Activated CD8-positive, alpha-beta memory T cell treated with anti-CD3 and anti-CD28 coated beads, Interleukin-2, amount 50 U/mL, for 48 hours (primary cell): ENCODE results near the gene RAVER1.
"Not testable (repeated sequence)": the region's sequence is repeated elsewhere in the genome, so short reads cannot be mapped to it uniquely, and the experiment has no call there.

Experiments used
- DNase-seq: peaks from one replicate; pipeline ENCODE4 v3.0.0-alpha.2; 2020

Gene RAVER1, protein sequence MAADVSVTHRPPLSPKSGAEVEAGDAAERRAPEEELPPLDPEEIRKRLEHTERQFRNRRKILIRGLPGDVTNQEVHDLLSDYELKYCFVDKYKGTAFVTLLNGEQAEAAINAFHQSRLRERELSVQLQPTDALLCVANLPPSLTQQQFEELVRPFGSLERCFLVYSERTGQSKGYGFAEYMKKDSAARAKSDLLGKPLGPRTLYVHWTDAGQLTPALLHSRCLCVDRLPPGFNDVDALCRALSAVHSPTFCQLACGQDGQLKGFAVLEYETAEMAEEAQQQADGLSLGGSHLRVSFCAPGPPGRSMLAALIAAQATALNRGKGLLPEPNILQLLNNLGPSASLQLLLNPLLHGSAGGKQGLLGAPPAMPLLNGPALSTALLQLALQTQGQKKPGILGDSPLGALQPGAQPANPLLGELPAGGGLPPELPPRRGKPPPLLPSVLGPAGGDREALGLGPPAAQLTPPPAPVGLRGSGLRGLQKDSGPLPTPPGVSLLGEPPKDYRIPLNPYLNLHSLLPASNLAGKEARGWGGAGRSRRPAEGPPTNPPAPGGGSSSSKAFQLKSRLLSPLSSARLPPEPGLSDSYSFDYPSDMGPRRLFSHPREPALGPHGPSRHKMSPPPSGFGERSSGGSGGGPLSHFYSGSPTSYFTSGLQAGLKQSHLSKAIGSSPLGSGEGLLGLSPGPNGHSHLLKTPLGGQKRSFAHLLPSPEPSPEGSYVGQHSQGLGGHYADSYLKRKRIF

DNA sequence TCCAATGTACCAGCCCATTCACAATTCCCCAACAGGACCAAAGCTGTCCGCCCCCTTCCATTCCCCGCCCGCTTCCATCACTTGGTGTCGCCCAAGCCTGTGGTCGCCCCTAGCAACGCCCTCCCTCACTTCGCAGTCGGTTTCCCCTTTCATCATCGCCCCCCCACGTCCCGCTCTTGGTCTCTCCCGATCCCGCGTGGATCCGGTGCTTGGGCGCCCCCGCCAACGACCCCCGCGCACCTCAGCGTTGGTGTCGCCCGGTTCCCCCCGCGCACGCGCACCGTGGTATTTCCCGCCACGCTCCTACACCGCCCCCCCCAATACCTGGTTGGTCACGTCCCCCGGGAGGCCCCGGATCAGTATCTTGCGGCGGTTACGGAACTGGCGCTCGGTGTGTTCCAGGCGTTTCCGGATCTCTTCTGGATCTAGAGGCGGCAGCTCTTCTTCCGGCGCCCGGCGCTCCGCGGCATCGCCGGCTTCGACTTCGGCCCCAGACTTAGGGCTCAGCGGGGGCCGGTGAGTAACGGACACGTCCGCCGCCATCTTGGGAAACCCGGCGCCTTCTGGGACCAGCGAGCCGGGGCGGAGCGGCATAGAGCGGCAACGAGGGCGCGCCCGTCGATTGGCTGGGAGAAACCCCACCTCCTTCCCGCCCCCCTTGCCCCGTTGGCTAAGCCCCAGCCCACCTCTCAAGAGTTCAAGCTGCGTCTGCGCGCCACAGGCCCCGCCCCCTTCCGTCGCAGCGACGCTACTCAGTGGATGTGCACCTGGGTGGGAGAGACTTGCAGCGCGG lies at the start of gene RAVER1:
RAVER1 (minus strand) TSS at position 565 of the 793 bp plus-strand sequence; CDS start at position 543, 22 bp downstream.
- DNase-seq, result peak; percentile 98

DNA sequence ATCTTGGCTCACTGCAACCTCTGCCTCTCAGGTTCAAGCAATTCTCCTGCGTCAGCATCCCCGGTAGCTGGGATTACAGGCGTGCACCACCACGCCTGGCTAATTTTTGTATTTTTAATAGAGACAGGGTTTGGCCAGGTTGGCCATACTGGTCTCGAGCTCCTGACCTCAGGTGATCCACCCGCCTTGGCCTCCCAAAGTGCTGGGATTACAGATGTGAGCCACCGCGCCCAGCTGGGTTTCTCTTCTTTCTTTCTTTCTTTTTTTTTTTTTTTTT lies 49.8 kb upstream of the RAVER1 start:
- DNase-seq, result not testable (repeated sequence)

DNA sequence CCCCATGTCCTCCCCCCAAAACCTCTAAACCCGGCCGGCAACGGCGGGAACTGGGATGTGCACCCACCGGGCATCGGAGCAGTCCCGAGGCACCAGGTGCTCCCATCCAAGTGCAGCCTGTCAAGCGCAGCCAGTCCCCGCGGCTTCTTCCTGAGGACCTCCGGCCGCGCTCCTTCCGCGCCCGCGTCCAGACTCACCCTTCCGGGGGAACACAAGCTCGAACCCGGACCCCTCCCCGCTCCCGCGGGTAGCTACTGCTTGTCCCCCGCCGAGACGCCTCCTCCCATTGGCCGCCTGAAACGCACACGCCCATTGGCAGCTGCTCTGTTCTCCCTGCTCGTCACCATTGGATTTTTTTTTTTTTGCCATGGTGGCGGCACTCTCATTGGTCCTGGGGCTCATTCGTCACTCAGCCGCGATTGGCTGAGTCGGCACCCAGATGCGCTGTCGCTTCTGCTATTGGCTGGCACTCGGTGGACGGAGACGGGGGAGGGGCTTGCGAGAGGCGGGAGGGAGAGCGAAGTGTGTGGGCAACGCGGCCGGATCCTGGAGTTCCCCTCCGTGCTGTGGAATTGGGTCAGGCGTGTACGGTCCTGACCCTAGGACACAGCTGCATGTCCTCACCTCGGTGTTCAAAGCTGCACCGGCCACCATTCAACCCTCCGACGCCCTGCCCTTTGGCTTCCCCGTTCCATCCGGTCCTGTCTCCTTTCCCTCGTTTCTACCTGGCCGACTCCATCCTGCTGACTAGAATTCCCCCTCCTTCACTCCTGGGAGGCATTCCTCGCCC lies 47.2 kb upstream of the RAVER1 start, which contains the start of gene TYK2:
TYK2 (minus strand) TSS at position 260 of the 790 bp plus-strand sequence. CDS start 2,166 bp downstream, outside the sequence.
- DNase-seq, result peak; percentile 99

DNA sequence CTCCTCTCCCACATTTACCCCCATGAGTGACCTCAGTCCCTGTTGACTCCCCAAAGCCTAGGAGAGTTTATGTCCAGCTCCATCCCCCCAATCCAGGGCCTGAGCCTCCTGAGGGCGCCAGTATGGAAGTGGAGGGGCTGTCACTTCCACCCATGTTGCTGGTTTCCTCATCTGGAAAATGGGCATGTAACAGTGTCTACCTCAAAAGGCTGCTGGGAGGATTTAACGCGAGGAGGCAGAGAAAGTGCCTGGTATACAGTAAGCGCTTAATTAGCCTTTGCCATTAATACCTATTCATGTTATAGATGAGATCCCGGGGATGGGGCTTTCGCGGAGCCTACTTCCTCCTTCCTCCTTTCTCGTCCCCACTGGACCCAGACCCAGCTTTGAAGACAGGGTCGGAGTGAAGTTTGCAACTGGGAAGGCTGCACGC lies 46.6 kb upstream of the RAVER1 start:
- DNase-seq, result no peak

DNA sequence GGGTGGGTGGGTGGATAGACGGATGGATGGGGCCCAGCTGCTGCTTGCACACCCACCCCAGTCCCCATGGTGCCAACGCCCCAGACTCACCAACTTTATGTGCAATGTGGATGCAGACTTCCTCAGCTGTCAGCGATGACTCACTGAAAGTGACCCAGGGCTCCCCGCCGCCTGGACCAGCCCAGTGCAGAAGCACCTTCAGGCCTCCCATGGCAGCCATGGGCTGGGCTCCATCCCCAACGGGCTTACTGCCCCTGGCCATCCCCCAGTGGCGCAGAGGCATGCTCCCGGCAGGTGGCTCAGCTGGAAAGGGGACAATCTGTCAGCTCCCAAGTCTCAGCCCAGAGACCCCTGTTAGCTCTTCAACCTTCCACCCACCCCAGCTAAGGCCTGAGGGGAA lies 44.8 kb upstream of the RAVER1 start:
- no peak for DNase-seq

DNA sequence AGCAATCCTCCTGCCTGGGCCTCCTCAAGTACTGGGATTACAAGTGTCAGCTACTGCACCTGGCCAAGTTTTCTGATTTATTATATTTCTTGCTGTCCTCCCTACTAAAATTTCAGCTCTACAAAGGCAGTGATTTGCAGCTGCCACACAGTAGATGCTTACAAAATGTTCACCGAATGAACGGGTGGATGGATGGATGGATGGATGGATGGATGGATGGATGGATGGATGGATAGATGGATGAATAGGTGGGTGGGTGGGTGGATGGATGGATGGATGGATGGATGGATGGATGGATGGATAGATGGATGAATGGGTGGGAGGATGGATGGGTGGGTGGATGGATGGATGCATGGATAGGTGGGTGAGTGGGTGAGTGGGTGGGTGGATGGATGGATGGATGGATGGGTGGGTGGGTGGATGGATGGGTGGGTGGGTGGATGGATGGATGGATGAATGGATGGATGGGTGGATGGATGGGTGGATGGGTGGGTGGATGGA lies 43.9 kb upstream of the RAVER1 start:
- DNase-seq, result not testable (repeated sequence)

DNA sequence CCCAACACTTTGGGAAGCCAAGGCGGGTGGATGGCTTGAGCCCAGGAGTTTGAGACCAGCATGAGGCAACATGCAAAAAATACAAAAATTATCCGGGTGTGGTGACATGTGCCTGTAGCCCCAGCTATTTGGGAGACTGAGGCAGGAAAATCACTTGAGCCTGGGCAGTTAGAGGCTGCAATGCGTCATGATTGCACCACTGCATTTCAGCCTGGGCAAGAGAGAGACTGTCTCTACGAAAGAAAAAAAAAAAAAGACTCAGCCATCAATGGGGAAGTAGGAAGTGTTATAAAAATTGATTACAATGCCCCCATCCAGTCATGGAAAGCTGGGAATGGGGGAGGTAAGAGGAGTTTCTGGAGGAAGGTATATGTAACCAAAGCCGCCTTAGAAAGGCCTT lies 41.6 kb upstream of the RAVER1 start:
- no peak for DNase-seq

DNA sequence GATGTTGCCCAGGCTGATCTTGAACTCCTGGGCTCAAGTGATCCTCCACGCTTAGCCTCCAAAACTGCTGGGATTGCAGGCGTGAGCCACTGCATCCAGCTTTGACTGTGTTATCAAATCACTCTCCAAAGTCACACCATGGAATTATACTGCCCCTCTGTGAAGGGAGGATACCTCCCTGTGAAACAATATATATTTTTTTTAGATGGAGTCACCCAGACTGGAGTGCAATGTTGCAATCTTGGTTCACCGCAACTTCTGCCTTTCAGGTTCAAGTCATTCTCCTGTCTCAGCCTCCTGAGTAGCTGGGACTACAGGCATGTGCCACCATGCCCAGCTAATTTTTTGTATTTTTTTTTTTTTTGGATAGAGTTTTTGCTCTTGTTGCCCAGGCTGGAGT lies 39.4 kb upstream of the RAVER1 start:
- no peak for DNase-seq

DNA sequence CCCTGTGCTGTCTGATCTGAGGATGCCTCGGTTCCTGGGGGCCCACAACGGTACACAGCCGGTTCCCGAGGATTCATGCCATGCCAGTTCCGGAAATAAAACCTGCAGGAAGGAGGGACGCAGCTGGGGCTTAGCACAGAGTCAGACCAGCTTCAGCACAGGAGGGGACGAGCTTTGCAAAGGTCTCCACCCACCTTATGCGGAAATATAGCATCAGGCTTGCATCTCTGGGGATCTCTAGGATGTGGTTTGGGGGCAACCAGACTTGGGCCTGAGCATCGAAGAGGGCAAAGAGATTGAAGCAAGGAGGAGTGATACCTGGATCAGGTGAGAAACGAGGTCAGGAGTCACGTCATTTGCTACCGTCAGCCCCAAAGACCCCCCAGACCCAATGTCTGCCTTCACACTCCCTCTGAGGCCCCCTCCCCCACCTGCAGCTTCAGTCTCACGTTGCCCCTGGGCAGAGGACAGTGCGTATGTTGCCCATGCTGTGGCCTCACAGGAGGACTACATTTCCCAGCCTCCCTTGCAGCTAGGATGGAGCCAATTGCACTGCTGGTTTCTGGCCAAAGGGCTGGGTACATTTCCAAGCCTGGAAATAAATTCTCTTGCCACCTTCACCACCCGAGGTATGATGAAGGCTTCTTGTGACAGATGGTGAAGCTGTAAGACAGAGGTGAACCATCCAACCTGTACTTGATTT lies 34.9 kb upstream of the RAVER1 start:
- no peak for DNase-seq

DNA sequence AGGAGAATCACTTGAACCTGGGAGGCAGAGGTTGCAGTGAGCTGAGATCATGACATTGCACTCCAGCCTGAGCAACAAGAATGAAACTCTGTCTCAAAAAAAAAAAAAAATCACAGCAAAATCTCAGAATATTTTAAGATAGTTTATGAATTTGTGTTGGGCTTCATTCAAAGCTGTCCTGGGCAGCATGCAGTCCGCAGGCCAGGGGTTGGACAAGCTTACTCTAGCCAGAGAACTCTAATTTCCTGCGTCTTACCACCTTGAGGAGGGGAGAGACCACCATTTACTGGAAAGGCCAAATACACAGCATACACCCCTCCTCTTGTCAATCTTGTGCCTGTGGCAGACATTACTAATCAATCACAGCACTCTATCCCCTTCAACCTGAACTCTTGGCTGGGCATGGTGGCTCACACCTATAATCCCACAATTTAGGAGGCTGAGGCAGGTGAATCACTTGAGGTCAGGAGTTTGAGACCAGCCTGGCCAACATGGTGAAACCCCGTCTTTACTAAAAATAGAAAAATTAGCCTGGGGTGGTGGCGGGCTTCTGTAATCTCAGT lies 33.7 kb upstream of the RAVER1 start:
- not testable (repeated sequence) for DNase-seq

DNA sequence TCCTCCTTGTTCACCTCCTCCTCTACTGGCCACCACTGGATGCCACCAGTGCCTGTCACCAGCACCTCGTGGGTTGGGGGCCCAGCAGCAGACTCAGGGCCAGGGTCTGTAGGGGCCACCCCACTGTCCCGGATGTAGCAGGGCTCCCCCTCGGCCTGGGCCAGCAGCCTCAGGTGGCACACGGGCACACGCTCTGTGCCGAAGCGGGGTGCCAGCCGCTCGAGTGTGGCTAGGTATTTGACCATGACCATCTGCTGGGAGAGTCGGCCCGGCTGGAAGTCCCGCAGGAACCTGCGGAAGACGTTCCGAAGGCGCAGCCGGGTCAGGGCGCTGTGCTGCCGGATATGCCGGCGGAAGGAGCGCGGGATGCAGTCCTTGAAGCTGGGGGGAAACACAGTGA lies 32.2 kb upstream of the RAVER1 start:
- no peak for DNase-seq

DNA sequence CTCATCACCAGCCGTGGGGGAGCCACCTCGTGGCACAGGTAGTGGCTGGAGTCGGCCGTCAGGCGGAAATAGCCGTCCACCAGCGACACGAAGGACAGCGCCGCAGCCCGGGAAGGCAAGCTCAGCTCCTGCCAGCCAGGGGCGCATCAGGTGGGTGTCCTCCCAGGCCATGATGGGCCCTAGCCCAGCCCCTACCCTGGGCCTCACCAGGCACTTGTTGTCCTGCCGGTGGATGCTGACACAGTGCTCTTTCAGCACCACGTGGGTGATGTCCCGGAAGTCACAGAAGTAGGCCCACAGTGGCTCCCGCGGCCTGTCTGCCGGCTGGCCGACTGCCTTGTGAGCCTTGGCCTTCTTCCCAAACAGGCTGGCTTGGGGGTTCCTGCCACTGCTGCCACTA lies 31.3 kb upstream of the RAVER1 start:
- DNase-seq, result no peak

DNA sequence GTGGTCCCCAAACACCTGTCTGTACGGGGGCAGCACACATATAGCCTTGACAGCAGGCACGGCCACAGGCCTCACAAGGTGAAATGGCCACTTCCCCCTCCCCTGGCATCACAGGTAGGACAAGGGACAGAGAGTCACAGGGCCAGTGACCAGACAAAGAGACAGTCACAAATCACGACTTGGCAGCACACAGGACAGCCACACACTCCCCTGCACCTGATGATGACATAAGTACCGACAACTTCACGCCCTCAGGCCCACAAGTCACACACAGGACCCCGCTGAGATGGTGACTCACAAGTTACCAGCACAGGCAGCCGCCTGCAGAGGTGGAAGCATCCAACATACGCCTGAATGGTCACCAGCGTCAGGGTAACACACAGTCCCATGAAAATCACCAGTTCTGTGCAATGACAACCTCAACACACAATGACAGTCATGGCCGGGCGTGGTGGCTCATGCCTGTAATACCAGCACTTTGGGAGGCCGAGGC lies 30.5 kb upstream of the RAVER1 start:
- no peak for DNase-seq

DNA sequence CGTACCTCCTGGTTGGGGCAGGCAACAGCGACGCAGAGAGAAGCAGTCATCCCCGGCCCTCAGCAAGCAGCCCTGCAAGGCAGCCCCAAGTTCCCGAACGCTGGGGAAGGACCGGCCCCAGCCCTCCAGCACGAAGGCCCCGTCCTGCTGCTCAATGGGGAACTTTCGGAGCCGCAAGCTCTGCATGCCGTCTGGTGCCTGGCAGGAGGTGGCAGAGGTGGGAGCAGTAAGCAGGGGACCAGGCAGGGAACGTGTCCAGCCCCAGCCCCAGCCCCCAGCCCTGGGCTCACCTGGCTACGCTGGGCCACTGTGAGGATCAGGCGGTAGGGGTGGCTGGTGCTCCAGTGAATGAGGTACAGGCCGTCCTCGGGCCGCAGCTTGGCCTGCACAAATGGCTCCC lies 28.9 kb upstream of the RAVER1 start:
- no peak for DNase-seq

DNA sequence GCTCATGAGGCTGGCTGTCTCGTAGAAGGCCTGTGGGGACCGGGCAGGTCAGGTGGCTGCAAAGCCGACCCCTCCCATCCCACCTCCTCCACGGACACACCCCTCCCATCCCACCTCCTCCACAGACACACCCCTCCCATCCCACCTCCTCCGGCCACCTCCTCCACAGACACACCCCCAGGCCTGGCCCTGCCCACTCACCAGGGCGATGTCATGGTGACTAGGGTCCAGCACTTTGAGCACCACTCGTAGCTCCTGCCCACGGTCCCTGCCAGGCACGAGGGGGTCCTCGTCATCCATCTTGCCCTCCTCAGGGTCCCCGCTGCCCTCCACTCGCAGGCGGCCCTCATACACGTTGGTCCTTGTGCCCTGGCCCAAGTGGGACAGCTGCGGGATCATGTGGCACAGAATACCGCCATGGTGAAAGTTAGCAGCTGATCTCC lies 28.3 kb upstream of the RAVER1 start:
- DNase-seq, result no peak

DNA sequence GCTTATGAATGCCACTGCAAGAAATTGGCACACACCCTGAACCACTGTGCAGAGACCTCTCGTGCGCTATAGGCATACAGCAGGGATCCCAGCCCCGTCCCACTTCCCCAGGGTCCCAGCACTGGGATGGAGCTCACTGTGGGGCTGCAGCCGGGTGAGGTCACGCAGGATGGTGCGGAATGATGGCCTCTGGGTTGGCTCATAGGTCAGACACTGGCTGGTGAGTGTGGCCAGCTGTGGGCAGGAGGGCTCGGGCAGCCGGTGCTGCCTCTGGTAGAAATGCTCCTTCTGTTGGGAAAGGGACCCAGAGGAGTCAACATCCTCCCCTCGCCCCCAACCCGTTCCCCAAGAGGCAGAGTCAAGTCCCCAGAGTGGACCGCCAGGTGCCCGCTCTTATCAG lies 23.1 kb upstream of the RAVER1 start:
- no peak for DNase-seq

DNA sequence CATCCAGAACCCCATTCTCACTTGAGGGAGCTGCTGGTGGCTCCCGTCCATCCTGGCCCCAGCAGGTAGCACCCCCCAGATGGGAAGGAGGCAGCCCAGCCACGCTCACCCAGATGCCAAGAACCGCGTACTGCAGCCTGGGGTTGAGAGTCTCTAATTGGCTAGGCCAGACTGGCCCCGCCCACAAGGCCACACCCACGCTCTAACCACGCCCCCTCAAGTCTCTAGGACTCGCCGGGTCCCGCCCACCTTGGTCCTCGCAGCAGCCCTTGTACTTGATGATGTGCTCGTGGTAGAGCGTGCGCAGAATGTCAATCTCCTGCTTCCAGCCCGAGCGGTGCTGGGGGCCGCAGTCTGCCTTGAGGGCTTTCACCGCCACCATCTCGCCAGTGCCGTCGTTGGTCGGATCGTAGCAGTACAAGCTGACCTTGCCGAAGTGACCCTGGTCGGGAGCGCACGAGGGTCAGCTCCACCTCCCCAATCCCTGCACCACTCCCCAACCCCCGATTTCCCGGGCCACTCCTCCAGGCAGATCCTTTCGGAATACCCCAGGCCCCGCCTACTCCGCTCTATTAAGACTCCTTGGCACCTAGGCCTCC lies 20.6 kb upstream of the RAVER1 start:
- peak; percentile 80 for DNase-seq

DNA sequence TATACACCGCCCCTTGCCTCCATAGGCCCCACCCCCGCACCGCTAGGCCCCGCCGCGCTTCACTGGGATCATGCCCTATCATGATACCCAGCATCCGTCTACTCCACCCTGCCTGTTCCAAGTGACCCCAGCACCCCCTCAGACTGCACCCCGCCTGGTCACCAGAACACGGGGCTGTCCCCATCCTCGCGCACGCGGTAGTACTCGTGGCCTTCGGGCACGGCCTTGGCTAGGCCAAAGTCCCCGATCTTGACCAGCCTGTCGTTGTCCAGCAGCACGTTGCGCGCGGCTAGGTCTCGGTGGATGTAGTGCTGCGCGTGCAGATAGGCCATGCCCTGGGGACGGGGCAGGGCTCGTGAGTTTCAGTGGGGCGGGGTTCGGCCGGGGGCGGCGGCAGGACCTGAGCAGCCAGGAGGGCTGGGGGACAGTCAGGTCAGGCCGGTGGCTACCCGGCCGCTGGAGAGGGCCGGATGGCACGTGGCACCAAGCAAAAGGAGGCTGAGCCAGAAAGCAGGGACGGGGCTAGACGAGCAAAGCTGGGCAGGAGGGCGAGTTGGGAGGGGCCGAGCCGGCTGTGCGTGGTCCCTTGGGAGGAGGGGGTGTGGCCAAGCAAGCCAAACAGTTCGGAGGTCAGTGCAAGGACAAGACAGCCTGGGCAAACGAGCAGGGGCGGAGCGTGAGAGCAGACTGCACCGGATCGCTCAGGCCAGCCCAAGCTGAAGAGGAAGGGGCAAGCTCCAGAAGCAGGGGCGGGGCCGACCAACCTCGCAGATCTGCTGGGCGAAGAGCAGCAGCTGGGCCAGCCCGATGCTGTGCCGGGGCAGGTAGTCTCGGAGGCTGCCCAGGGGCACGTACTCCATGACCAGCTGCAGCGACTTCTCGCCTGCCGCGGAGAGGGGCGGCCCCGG lies 19.7 kb upstream of the RAVER1 start:
- DNase-seq, result no peak

DNA sequence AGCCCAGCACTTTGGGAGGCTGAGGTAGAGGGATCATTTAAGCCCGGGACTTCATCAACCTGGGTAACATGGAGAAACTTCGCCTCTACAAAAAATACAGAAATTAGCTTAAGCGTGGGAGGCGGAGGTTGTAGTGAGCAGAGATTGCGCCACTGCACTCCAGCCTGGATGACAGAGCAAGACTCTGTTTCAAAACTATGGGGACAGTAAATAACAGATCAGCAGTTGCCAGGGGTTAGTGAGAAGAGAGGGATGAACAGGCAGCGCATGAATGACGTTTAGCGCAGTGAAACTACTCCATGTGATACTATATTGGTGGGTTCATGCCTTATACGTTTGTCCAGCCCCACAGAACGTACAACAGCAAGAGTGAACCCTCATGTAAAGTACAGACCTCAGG lies 13.2 kb upstream of the RAVER1 start:
- no peak for DNase-seq

DNA sequence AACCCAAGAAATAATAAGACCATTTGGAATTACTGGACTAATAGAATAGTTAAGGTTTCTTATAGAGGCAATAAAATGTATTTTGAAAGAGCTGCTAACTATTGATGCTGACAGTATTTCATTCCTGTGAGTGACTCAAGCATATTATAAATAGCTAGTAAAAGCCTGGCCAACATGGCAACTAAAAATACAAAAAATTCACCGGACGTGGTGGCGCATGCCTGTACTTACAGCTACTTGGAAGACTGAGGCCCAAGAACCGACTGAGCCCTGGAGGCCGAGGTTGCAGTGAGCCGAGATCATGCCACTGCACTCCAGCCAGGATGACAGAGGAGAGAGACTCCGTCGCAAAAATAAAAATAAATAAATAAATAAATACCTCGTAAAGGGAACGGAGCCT lies 11.5 kb upstream of the RAVER1 start:
- DNase-seq, result no peak
